HepG2 (cell line): Measurements from ENCODE around the gene SERAC1. TPM values are rescaled to one million over a fixed set of nuclear protein-coding genes. Genes with fewer than 3 reads are reported as not detected.
"Not testable (repeated sequence)": the region's sequence is repeated elsewhere in the genome, so short reads cannot be mapped to it uniquely, and the experiment has no call there.

Source experiments
- CBX2 ChIP-seq, 2 experiments: fragments of 200-600 bp in 1 of 2; sonication (generic); formaldehyde crosslinking in 1 of 2; IDR thresholded peaks; 2 replicates each; pipeline versions ENCODE4 v1.7.0 to v1.8.1; 2018 to 2022; ENCODE audit warnings: low read depth in 2 of 2, low read length in 1 of 2, mild to moderate bottlenecking in 1 of 2, missing genetic modification reagents in 1 of 2
- FOXA3 ChIP-seq: IDR thresholded peaks from 2 replicates; pipeline ENCODE4 v1.6.1; 2016; ENCODE audit warnings: missing genetic modification reagents, missing compliant biosample characterization
- GMEB2 ChIP-seq: IDR thresholded peaks from 2 replicates; pipeline ENCODE4 v1.6.1; 2016; ENCODE audit warnings: missing biosample characterization, missing genetic modification reagents, low read depth
- KDM6A ChIP-seq: IDR thresholded peaks from 2 replicates; pipeline ENCODE4 v1.6.1; 2016; ENCODE audit warnings: low read depth
- KMT2A ChIP-seq: sonication (generic); formaldehyde crosslinking; IDR thresholded peaks from 2 replicates; pipeline ENCODE4 v1.4.0; 2020; ENCODE audit warnings: missing genetic modification reagents
- LBX2 ChIP-seq: sonication (generic); formaldehyde crosslinking; IDR thresholded peaks from 2 replicates; pipeline ENCODE4 v1.5.0; 2020; ENCODE audit warnings: missing genetic modification reagents, mild to moderate bottlenecking, borderline replicate concordance
- MIER2 ChIP-seq: IDR thresholded peaks from 2 replicates; pipeline ENCODE4 v1.6.1; 2016; ENCODE audit warnings: missing biosample characterization, missing genetic modification reagents
- MXD4 ChIP-seq: IDR thresholded peaks from 2 replicates; pipeline ENCODE4 v1.6.1; 2016; ENCODE audit warnings: mild to moderate bottlenecking, missing biosample characterization, missing genetic modification reagents
- RFXAP ChIP-seq: sonication (generic); formaldehyde crosslinking; IDR thresholded peaks from 2 replicates; pipeline ENCODE4 v1.4.0; 2020; ENCODE audit warnings: missing genetic modification reagents, borderline replicate concordance
- SP5 ChIP-seq: IDR thresholded peaks from 2 replicates; pipeline ENCODE4 v1.6.1; 2016; ENCODE audit warnings: low read depth, borderline replicate concordance
- STAG1 ChIP-seq: sonication (generic); formaldehyde crosslinking; IDR thresholded peaks from 2 replicates; pipeline ENCODE4 v1.4.0; 2020; ENCODE audit warnings: missing genetic modification reagents
- TAF1 ChIP-seq: sonication (generic); formaldehyde crosslinking; IDR thresholded peaks from 2 replicates; pipeline ENCODE4 v1.4.0; 2020; ENCODE audit warnings: missing genetic modification reagents
- ZBTB26 ChIP-seq: IDR thresholded peaks from 2 replicates; pipeline ENCODE4 v1.6.1; 2016; ENCODE audit warnings: missing compliant biosample characterization, missing genetic modification reagents, borderline replicate concordance
- ZNF275 ChIP-seq: sonication (generic); formaldehyde crosslinking; IDR thresholded peaks from 2 replicates; pipeline ENCODE4 v1.8.0; 2022; ENCODE audit warnings: missing genetic modification reagents, mild to moderate bottlenecking, inconsistent platforms, borderline replicate concordance
- ZNF737 ChIP-seq: sonication (generic); formaldehyde crosslinking; IDR thresholded peaks from 2 replicates; pipeline ENCODE4 v1.5.0; 2020; ENCODE audit warnings: missing genetic modification reagents, mild to moderate bottlenecking, borderline replicate concordance
- polyA plus RNA-seq, 8 experiments: library from polyadenylated mRNA; depleted of rRNA in 3 of 8; stranded (reverse) in 7 of 8; unstranded in 1 of 8; fragments of >200 nt; fragmentation: Illumina TruSeq in 4 of 8; extraction: Trizol in 4 of 8; gene quantifications; 2 replicates each; pipeline versions ENCODE4 v1.2.1 to v1.2.3, GENCODE V29; 2011 to 2016; ENCODE audit warnings: low read depth in 4 of 8, missing spikeins in 1 of 8, mixed read lengths in 1 of 8; ENCODE audit not compliant: insufficient read depth in 1 of 8
- total RNA-seq, 5 experiments: library from RNA; depleted of rRNA; stranded (reverse); fragments of >200 nt; fragmentation: Illumina TruSeq; extraction: Trizol; gene quantifications; 2 replicates each; pipeline ENCODE4 v1.2.3, GENCODE V29; 2016; ENCODE audit warnings: low read depth in 1 of 5
- TF ChIP-seq, protein P1 (sequence below): IDR thresholded peaks from 2 replicates; pipeline ENCODE4 v1.6.1; 2016; ENCODE audit warnings: missing genetic modification reagents, missing compliant biosample characterization
- TF ChIP-seq, protein P2 (sequence below), 2 experiments: sonication (generic) in 1 of 2; formaldehyde crosslinking in 1 of 2; IDR thresholded peaks; 2 replicates each; pipeline versions ENCODE4 v1.4.0 to v1.6.1; 2016 to 2020; ENCODE audit warnings: borderline replicate concordance in 1 of 2, low read depth in 1 of 2, mild to moderate bottlenecking in 1 of 2, missing genetic modification reagents in 1 of 2

SERAC1 gene
- total and polyA plus RNA-seq, 2 of the 13 experiments (the other 11 are each of a cell fraction or from before 2014, with no cell fraction given) = 4.5 to 8.1 TPM

DNA sequence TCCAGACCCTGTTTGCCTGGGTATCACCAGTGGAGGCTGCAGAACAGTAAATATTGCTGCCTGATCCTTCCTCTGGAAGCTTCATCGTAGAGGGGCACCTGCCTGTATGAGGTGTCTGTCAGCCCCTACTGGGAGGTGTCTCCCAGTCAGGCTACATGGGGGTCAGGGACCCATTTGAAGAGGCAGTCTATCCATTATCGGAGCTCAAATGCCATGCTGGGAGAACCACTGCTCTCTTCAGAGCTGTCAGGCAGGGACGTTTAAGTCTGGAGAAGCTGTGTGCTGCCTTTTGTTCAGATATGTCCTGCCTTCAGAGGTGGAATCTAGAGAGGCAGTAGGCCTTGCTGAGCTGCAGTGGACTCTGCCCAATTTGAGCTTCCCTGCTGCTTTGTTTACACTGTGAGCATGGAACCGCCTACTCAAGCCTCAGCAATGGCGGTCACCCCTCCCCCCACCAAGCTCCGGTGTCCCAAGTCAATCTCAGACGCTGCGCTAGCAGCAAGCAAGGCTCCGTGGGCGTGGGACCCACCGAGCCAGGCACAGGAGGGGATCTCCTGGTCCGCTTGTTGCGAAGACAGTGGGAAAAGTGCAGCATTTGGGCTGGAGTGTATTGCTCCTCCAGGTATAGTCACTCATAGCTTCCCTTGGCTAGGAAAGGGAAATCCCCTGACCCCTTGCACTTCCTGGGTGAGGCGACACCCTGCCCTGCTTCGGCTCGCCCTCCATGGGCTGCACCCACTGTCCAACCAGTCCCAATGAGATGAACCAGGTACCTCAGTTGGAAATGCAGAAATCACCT, 15.3 kb upstream of the SERAC1 start (continued):
- TF ChIP-seq, protein P1, sequence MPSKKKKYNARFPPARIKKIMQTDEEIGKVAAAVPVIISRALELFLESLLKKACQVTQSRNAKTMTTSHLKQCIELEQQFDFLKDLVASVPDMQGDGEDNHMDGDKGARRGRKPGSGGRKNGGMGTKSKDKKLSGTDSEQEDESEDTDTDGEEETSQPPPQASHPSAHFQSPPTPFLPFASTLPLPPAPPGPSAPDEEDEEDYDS (CRISPR knock-in tag) = peak; percentile 50; the same call in 1 of the 2 replicates
- TF ChIP-seq RFXAP (CRISPR knock-in tag) = peak; percentile 89; the same call in 1 of the 2 replicates
- TF ChIP-seq KMT2A (CRISPR knock-in tag) = peak; percentile 87
- peak; percentile 44 for TF ChIP-seq TAF1 (CRISPR knock-in tag)
- TF ChIP-seq FOXA3 = peak; percentile 98
- TF ChIP-seq ZNF737 = peak; percentile 57; the same call in 1 of the 2 replicates
- TF ChIP-seq, protein P2, sequence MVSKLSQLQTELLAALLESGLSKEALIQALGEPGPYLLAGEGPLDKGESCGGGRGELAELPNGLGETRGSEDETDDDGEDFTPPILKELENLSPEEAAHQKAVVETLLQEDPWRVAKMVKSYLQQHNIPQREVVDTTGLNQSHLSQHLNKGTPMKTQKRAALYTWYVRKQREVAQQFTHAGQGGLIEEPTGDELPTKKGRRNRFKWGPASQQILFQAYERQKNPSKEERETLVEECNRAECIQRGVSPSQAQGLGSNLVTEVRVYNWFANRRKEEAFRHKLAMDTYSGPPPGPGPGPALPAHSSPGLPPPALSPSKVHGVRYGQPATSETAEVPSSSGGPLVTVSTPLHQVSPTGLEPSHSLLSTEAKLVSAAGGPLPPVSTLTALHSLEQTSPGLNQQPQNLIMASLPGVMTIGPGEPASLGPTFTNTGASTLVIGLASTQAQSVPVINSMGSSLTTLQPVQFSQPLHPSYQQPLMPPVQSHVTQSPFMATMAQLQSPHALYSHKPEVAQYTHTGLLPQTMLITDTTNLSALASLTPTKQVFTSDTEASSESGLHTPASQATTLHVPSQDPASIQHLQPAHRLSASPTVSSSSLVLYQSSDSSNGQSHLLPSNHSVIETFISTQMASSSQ (IDR thresholded peaks at IDR 0.05; ENCODE audit: low read depth) = not testable (repeated sequence)
- TF ChIP-seq, protein P2 (CRISPR knock-in tag; IDR thresholded peaks at IDR 0.05; ENCODE audit: borderline replicate concordance) = peak; percentile 59; the same call in 1 of the 2 replicates
- peak; percentile 16 for TF ChIP-seq STAG1 (CRISPR knock-in tag)
- peak; percentile 96 for TF ChIP-seq KDM6A (CRISPR knock-in tag)
- peak; percentile 69; the same call in 1 of the 2 replicates for TF ChIP-seq MIER2 (CRISPR knock-in tag)
- 0 out of 2 replicates have a peak, but pooled peaks have one; percentile 15 for TF ChIP-seq GMEB2
- peak; percentile 94 for TF ChIP-seq ZBTB26
- not testable (repeated sequence) for TF ChIP-seq CBX2 (IDR thresholded peaks at IDR 0.05; ENCODE audit: low read depth, low read length)
- TF ChIP-seq CBX2 (CRISPR knock-in tag; IDR thresholded peaks at IDR 0.05; ENCODE audit: low read depth) = 0 out of 2 replicates have a peak, but pooled peaks have one; percentile 36
- 0 out of 2 replicates have a peak, but pooled peaks have one; percentile 40 for TF ChIP-seq ZNF275
- peak; percentile 68; the same call in 1 of the 2 replicates for TF ChIP-seq LBX2 (CRISPR knock-in tag)
- TF ChIP-seq MXD4 = peak; percentile 54; the same call in 1 of the 2 replicates
- peak; percentile 98 for TF ChIP-seq SP5 (CRISPR knock-in tag)
